GM18499 (cell line): ENCODE measurements around the gene DNAJB13.

Source experiments
- ATAC-seq: cut with Tn5 transposase; IDR thresholded peaks from one replicate; pipeline ENCODE4 v1.9.1; 2021; ENCODE audit warnings: moderate number of reproducible peaks; ENCODE audit not compliant: insufficient read depth, unreplicated experiment

The DNAJB13 gene

GRCh38 chr11:73949246-73949645, 1.6 kb upstream of the DNAJB13 start:
- no peak for ATAC-seq

- ATAC-seq, result no peak
These were observed 914 bp upstream of the DNAJB13 start for GRCh38 chr11:73949912-73950311.

GRCh38 chr11:73951797-73952196, 971 bp downstream of the DNAJB13 start:
- no peak for ATAC-seq

GRCh38 chr11:73956876-73957653, 6.2 kb downstream of the DNAJB13 start:
- ATAC-seq, result no peak

- no peak for ATAC-seq
These were observed 7.0 kb downstream of the DNAJB13 start for GRCh38 chr11:73957654-73958361.

GRCh38 chr11:73958521-73959141, 7.8 kb downstream of the DNAJB13 start:
- no peak for ATAC-seq

GRCh38 chr11:73961321-73961720, 10.5 kb downstream of the DNAJB13 start:
- no peak for ATAC-seq

- no peak for ATAC-seq
These were observed 11.4 kb downstream of the DNAJB13 start for GRCh38 chr11:73962101-73962705.

GRCh38 chr11:73963861-73964260, 13.0 kb downstream of the DNAJB13 start:
- no peak for ATAC-seq

GRCh38 chr11:73965076-73965763, 14.4 kb downstream of the DNAJB13 start:
- no peak for ATAC-seq

GRCh38 chr11:73965764-73966121, 14.9 kb downstream of the DNAJB13 start:
- ATAC-seq, result no peak

- no peak for ATAC-seq
These were observed 17.6 kb downstream of the DNAJB13 start for GRCh38 chr11:73968356-73968966.

GRCh38 chr11:73969091-73969490, 18.3 kb downstream of the DNAJB13 start:
- no peak for ATAC-seq

- no peak for ATAC-seq
These were observed 19.4 kb downstream of the DNAJB13 start for GRCh38 chr11:73969991-73970800.

GRCh38 chr11:73971175-73971719, 20.4 kb downstream of the DNAJB13 start:
- no peak for ATAC-seq

- no peak for ATAC-seq
These were observed 21.4 kb downstream of the DNAJB13 start for GRCh38 chr11:73972187-73972586.

GRCh38 chr11:73972620-73973449, 22.0 kb downstream of the DNAJB13 start:
- no peak for ATAC-seq
